ENCODE measurements around the gene NRP1. TPM values are rescaled to one million over a fixed set of nuclear protein-coding genes. Genes with fewer than 3 reads are reported as not detected.
A peak's percentile ranks its signal among the peaks of the same experiment; 100 is the strongest.

The NRP1 gene
- total RNA-seq, 4 donors from 2014 or later = 40.4 to 123 (median 58.3) TPM

GRCh38 chr10:33187427-33187999, 147.0 kb downstream of the NRP1 start:
- no peaks in the 10 kb centered on the region for H3K4me1 ChIP-seq
- intact Hi-C loops (cut with DNase I) = no loop called here
- H3K9me3 ChIP-seq = no peaks in the 10 kb centered on the region
- WGBS, 2 donors = 75 to 83% methylated on average over 9 of the region's 9 CpGs
- H3K4me3 ChIP-seq (replicated peaks in 1 of 3) = no peak overlapping the region
- DNase-seq = no peak
- TF ChIP-seq CTCF (IDR thresholded peaks at IDR 0.05) (no peak), POLR2A (IDR thresholded peaks at IDR 0.05) (no peak)
- H3K36me3 ChIP-seq = peaks cover 0 to 2% of the 10 kb centered on the region in 2 donors
- no peak overlapping the region for H3K27ac ChIP-seq
- no peaks in the 10 kb centered on the region for H3K27me3 ChIP-seq

GRCh38 chr10:33186150-33186549, 148.3 kb downstream of the NRP1 start:
- Histone ChIP-seq H3K27me3 (no peaks in the 10 kb centered on the region), H3K4me1 (no peaks in the 10 kb centered on the region), H3K4me3 (replicated peaks in 1 of 3) (no peak overlapping the region), H3K27ac (no peak overlapping the region), H3K9me3 (no peaks in the 10 kb centered on the region), H3K36me3 (peaks cover 0 to 2% of the 10 kb centered on the region in 2 donors)
- no peak for DNase-seq
- intact Hi-C loops (cut with DNase I) = no loop called here
- 85 to 96% methylated on average over 7 of the region's 7 CpGs for WGBS, 2 donors
- TF ChIP-seq CTCF (IDR thresholded peaks at IDR 0.05) = no peak
- no peak for TF ChIP-seq POLR2A (IDR thresholded peaks at IDR 0.05)

GRCh38 chr10:33183655-33184054, 150.8 kb downstream of the NRP1 start:
- TF ChIP-seq POLR2A (IDR thresholded peaks at IDR 0.05) = no peak
- no peak for TF ChIP-seq CTCF (IDR thresholded peaks at IDR 0.05)
- no peak for DNase-seq
- H3K4me3 ChIP-seq (replicated peaks in 1 of 3) = no peak overlapping the region
- intact Hi-C loops (cut with DNase I) = no loop called here
- no peaks in the 10 kb centered on the region for H3K27me3 ChIP-seq
- H3K36me3 ChIP-seq = peaks cover 0 to 2% of the 10 kb centered on the region in 2 donors
- peaks cover 8 to 13% of the 10 kb centered on the region in 2 donors for H3K4me1 ChIP-seq
- 66 to 72% methylated on average over 1 of the region's 1 CpG for WGBS, 2 donors
- H3K9me3 ChIP-seq = no peaks in the 10 kb centered on the region
- no peak overlapping the region for H3K27ac ChIP-seq

DNA sequence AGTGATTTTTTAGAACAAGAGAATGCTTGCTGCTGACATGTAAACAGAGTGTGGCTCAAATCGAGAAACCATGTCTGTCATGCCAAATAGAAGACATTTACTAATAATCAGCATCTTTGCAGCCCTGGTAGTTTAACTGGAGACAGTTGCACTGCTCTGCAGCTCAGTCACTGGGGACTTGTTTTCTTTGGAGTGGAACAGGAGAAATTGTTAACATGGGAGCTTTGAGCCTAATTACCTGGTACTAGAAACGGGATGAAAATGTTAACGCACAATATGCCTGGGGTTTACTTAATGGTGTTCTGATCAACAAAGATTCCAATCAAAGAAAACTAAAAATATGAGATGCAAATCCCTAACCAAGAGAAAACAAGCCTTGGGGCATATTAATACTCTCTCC, 153.5 kb downstream of the NRP1 start:
- Histone ChIP-seq H3K36me3 (peaks cover 0 to 2% of the 10 kb centered on the region in 2 donors), H3K9me3 (no peaks in the 10 kb centered on the region), H3K4me3 (replicated peaks in 1 of 3) (no peak overlapping the region), H3K4me1 (peaks cover 12 to 21% of the 10 kb centered on the region in 2 donors), H3K27me3 (no peaks in the 10 kb centered on the region), H3K27ac (no peak overlapping the region)
- 51 to 66% methylated on average over 3 of the region's 3 CpGs for WGBS, 2 donors
- no peak for DNase-seq
- TF ChIP-seq CTCF (IDR thresholded peaks at IDR 0.05) = no peak
- TF ChIP-seq POLR2A (IDR thresholded peaks at IDR 0.05) = no peak
- intact Hi-C loops (cut with DNase I) = no loop called here

GRCh38 chr10:33180390-33180789, 154.1 kb downstream of the NRP1 start:
- no peak overlapping the region for H3K4me3 ChIP-seq (replicated peaks in 1 of 3)
- H3K9me3 ChIP-seq = no peaks in the 10 kb centered on the region
- peaks cover 12 to 21% of the 10 kb centered on the region in 2 donors for H3K4me1 ChIP-seq
- intact Hi-C loops (cut with DNase I) = no loop called here
- TF ChIP-seq POLR2A (IDR thresholded peaks at IDR 0.05) = no peak
- TF ChIP-seq CTCF (IDR thresholded peaks at IDR 0.05) = no peak
- WGBS, 2 donors = 93 to 95% methylated on average over 5 of the region's 5 CpGs
- no peak for DNase-seq
- H3K27me3 ChIP-seq = no peaks in the 10 kb centered on the region
- H3K36me3 ChIP-seq = peaks cover 0 to 2% of the 10 kb centered on the region in 2 donors
- H3K27ac ChIP-seq = peak overlapping the region in 1 of 3 donors; percentile 7
